ENCODE measurements around the gene SLC36A2. TPM values are rescaled to one million over a fixed set of nuclear protein-coding genes. Genes with fewer than 3 reads are reported as not detected.

Gene SLC36A2
- total and polyA plus RNA-seq, 2 experiments from 2014 or later, result 0.30 TPM; not detected in 1

GRCh38 chr5:151357097-151357496 lies 9.7 kb upstream of the SLC36A2 start:
- WGBS (ENCODE audit: low lambda C conversion rate, missing lambda C conversion rate), result 80% methylated on average over 3 of the region's 3 CpGs
- H3K79me2 ChIP-seq, result no peaks in the 10 kb centered on the region
- H3K4me1 ChIP-seq (ENCODE audit: insufficient read depth), result no peaks in the 10 kb centered on the region

DNA sequence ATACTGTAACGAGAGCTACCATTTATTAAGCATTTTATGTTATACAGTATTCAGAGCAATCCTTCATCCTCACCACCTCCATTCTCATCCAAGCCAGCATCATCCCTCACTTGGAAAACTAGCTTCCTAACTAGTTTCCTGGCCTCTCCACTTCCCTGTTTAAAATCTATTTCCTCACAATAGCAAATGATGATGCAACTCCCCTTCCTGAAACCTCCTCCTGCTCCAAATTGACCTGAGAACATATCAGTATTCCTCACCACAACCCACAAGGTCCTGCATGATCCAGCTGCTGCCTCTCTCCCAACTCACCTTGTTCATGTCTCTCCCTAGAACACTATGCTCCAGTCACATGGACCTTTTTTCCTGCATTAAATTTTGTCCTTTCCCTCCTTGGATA lies 4.3 kb upstream of the SLC36A2 start:
- peaks cover 10% of the 10 kb centered on the region for H3K27me3 ChIP-seq
- H3K79me2 ChIP-seq, result no peaks in the 10 kb centered on the region
- H3K9me3 ChIP-seq (ENCODE audit: low read depth), result no peaks in the 10 kb centered on the region
- no peak overlapping the region for H3K27ac ChIP-seq
- DNase-seq (ENCODE audit: low spot score), result no peak
- WGBS (ENCODE audit: low lambda C conversion rate, missing lambda C conversion rate), result 96% methylated on average over 1 of the region's 1 CpG
- TF ChIP-seq CTCF (IDR thresholded peaks at IDR 0.05; ENCODE audit: poor library complexity) (no peak), EZH2 (IDR thresholded peaks at IDR 0.05; ENCODE audit: borderline replicate concordance) (no peak), EZH2phosphoT487 (IDR thresholded peaks at IDR 0.05; ENCODE audit: low read depth, severe bottlenecking, unreplicated experiment) (no peak)
- no peaks in the 10 kb centered on the region for H3K9me2 ChIP-seq (replicated peaks; ENCODE audit: insufficient read depth)
- H4K20me1 ChIP-seq (ENCODE audit: insufficient read depth, poor library complexity, severe bottlenecking), result no peaks in the 10 kb centered on the region
- no peaks in the 10 kb centered on the region for H3K36me3 ChIP-seq (replicated peaks; ENCODE audit: insufficient read depth, low read depth)
- H3K4me3 ChIP-seq, result no peak overlapping the region
- no peak overlapping the region for H3K4me2 ChIP-seq
- H2AFZ ChIP-seq, result no peak overlapping the region
- H3K4me1 ChIP-seq (ENCODE audit: insufficient read depth), result no peaks in the 10 kb centered on the region

More at GRCh38 chr5:151357097-151357496, 9.7 kb upstream of the SLC36A2 start:
- no peak overlapping the region for H3K27ac ChIP-seq
- TF ChIP-seq CTCF (IDR thresholded peaks at IDR 0.05; ENCODE audit: poor library complexity) (no peak), EZH2phosphoT487 (IDR thresholded peaks at IDR 0.05; ENCODE audit: low read depth, severe bottlenecking, unreplicated experiment) (no peak), EZH2 (IDR thresholded peaks at IDR 0.05; ENCODE audit: borderline replicate concordance) (no peak)
- no peaks in the 10 kb centered on the region for H3K27me3 ChIP-seq
- DNase-seq (ENCODE audit: low spot score), result no peak
- no peak overlapping the region for H2AFZ ChIP-seq
- H3K9me2 ChIP-seq (replicated peaks; ENCODE audit: insufficient read depth), result no peaks in the 10 kb centered on the region
- H3K9me3 ChIP-seq (ENCODE audit: low read depth), result no peaks in the 10 kb centered on the region
- H3K4me3 ChIP-seq, result no peak overlapping the region
- no peak overlapping the region for H3K4me2 ChIP-seq
- no peaks in the 10 kb centered on the region for H4K20me1 ChIP-seq (ENCODE audit: insufficient read depth, poor library complexity, severe bottlenecking)
- no peaks in the 10 kb centered on the region for H3K36me3 ChIP-seq (replicated peaks; ENCODE audit: insufficient read depth, low read depth)

DNA sequence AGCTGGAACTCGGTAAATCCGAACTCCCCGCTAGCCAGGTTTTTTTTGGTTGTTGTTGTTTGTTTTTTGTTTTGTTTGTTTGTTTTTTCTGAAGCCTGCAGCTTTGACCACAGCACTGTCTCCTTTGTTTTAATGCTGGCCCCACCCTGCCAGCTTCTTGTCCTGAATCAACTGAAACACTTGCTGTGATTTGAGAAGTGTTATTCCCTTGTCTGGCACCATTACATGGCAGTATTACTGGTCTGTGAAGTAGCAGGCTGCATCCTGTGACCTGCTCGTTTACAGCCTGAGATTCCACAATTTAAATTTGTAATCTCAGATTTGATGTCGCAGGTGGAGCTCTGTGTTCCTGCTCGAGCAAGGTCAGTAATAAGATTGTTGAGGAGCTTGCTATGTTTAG lies 1.4 kb upstream of the SLC36A2 start:
- Histone ChIP-seq H2AFZ (no peak overlapping the region), H3K79me2 (no peaks in the 10 kb centered on the region), H4K20me1 (ENCODE audit: insufficient read depth, poor library complexity, severe bottlenecking) (no peaks in the 10 kb centered on the region), H3K9me3 (ENCODE audit: low read depth) (no peaks in the 10 kb centered on the region), H3K27me3 (peaks cover 16% of the 10 kb centered on the region), H3K4me2 (no peak overlapping the region), H3K4me3 (no peak overlapping the region), H3K27ac (no peak overlapping the region), H3K9me2 (replicated peaks; ENCODE audit: insufficient read depth) (no peaks in the 10 kb centered on the region), H3K4me1 (ENCODE audit: insufficient read depth) (peaks cover 3% of the 10 kb centered on the region), H3K36me3 (replicated peaks; ENCODE audit: insufficient read depth, low read depth) (no peaks in the 10 kb centered on the region)
- 49% methylated on average over 6 of the region's 6 CpGs for WGBS (ENCODE audit: low lambda C conversion rate, missing lambda C conversion rate)
- TF ChIP-seq EZH2 (IDR thresholded peaks at IDR 0.05; ENCODE audit: borderline replicate concordance) (no peak), CTCF (IDR thresholded peaks at IDR 0.05; ENCODE audit: poor library complexity) (no peak), EZH2phosphoT487 (IDR thresholded peaks at IDR 0.05; ENCODE audit: low read depth, severe bottlenecking, unreplicated experiment) (no peak)
- DNase-seq (ENCODE audit: low spot score), result no peak
